Smooth muscle cell of the brain vasculature (primary cell): Measurements from ENCODE around the gene CHID1.

Source experiments
- DNase-seq: peaks from one replicate; pipeline ENCODE4 v3.0.0-alpha.2; 2012; ENCODE audit warnings: low read depth, low spot score

CHID1 gene

DNA sequence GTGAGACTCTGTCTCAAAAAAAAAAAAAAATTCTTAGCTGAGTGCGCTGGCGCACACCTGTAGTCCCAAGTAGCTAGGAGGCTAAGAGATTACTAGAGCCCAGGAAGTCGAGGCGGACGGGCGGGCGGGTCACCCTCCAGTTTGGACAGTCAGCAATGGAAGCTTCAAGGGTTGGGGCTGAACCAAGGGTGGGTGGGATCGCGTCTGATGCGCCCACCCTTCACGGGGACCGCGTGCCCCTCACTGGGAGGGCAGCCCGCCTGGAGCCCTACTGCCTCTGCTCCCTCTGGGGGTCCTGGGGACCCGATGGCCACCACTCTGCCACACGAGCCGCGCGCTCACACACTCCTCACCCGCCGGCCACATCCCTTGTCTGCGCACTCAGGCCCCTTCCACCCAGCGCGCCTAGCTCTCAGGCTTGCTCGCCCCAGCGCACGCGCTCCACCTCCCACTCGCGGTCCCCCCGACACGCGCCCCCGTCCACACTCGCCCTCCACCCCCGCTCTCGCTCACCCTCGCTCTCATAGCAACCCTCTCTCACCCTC, 494 bp downstream of the CHID1 start:
- no peak for DNase-seq

DNA sequence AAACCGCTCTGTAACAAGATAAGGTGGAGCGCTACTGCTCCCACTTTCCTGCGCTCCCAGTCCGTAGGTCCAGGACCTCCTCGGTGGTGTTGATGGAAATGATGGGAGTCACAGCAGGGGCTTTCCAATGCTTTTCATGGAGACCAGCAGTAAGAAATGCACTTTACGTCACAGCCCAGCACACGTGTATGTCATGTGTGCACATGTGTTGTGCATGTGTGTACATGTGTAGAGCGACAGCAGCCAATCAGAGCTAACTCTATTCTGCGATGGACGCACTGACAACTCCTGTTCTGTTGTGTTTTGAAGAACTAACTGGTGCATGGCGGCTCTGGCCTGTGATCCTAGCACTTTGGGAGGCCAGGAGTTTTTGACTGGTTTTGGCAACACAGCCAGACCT, 1.2 kb downstream of the CHID1 start:
- no peak for DNase-seq

DNA sequence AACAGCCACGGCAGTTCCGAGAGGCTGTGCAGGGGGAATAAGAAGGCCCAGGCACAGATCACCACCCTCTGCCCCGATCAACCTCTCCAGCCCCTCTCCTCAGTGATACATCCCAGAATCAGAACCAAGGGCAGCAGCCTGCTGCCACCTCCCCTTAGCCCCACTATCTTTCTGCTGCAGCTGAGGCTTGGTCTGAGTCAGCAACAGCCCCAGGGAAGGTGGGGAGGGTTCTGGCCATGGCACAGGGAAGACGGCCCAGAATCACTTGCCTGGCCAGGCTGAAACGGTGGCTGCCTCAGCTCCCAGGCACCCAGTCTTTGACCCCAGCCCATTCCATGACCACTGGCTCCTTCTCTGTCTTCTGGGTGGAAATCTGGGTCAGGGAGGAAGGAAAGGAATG, 2.3 kb downstream of the CHID1 start:
- no peak for DNase-seq

- DNase-seq = no peak
Measured at GRCh38 chr11:907668-908067, 2.9 kb downstream of the CHID1 start.

DNA sequence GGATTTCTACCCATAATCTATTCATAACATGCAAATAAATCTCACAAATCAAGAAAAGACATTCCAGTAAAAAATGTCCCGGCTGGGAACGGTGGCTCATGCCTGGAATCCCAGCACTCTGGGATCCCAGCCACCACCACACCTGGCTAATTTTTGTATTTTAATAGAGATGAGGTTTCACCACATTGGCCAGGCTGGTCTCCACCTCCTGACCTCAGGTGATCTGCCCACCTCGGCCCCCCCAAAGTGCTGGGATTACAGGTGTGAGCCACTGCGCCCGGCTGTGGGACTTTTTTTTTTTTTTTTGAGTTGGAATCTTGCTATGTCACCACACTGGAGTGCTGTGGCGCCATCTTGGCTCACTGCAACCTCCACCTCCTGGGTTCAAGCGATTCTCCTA, 4.7 kb downstream of the CHID1 start:
- DNase-seq = no peak

GRCh38 chr11:904380-904779, 6.2 kb downstream of the CHID1 start:
- DNase-seq = no peak

DNA sequence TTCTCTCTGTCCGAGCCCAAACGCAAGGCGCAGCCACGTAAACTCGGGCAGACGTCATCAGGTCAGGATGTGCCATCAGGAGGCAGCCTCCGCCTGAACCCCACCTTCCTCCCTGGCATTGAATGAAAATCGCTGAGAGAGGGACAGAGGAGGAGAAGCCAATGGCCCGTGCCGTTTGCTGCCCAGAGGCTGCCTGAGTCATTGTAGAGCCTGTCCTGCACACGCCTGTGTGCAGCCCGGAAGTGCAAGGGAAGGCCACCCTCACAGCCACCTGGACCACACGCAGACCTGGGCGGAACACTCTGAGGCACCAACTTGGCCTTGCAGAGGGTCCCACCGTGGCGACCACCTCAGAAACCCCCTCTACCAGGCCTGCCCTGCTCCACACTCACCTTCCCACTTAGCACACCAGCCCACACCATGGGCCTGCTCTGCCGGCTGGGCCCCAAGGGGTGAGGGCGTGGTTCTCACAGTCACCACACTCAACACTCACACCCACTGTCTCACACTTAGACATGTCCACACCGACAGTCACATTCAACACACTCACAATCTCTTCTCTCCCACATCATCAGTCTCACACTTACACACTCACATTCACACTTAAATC, 9.1 kb downstream of the CHID1 start:
- no peak for DNase-seq

DNA sequence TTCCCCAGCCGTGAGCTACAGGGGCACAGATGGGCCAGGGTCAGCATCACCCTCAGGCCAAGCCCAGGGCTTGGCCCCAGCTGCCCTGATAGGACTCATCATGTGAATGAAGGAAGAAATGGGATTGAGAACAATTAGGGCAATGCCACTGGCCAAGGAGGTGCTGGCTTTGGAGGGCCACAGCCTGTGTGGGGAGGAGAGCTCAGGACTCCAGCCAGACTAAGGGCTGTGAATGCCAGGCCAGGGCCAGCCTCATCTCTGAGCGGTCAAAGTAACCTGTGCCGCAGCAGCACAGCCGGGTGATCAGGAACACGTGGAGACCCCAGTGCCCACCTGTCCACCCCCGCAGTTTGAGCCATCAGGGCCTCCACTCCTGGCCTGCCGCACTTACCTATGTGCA, 10.1 kb downstream of the CHID1 start:
- DNase-seq = no peak

DNA sequence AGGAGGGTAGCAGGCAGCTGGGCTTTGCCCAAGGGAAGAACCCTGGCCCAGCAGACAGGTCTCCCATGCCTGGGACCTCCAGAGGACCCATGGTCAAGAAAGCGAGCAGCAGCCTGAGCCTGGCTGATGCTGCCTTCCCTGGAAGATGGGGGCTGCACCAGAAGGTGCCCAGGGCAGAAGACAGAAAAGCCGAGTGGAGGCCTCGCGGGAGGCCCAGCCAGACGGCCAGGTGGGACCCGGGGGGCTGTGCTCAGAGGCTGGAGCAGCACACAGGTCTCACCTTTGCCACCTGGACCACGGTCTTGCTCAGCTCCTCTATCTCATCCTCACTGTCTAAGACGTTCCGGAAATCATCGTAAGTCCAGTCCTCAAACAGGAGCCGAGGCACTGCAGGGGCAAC, 10.9 kb downstream of the CHID1 start:
- DNase-seq = no peak

- no peak for DNase-seq
Measured at GRCh38 chr11:898540-899190, 11.9 kb downstream of the CHID1 start.

GRCh38 chr11:898143-898511, 12.5 kb downstream of the CHID1 start:
- DNase-seq = no peak

GRCh38 chr11:897253-898142, 13.1 kb downstream of the CHID1 start:
- DNase-seq = no peak

- no peak for DNase-seq
Measured at GRCh38 chr11:895331-896110, 15.1 kb downstream of the CHID1 start.

DNA sequence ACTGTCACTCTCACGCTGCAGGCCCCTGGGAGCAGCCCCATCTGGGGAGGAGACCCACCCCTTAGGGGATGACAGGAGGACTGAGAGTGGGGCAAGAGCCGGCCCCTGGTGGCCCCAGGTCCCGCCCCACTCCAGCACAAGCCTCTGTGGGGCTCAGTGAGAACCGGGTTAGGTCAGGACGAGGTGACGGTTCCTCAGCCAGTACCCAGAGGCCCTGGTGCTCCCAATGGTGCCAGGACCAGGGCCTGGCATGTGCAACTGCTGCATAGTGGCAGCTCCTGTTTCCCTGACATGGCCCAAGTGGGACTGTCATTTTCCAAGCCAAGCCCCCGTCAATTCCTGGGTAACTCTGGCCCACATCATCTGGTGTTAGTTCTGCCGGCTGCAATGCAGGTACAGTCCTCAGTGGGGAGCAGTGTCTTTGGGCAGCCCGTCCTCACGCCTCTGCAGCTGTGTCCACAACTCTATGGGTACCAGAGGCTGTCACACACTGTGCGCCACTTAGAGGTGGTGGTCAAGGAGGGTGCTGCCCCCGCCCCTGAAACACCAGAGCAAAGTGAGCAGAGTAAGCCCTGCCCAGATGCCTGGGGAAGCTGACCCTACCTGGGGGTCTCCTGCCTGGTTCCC, 15.9 kb downstream of the CHID1 start:
- no peak for DNase-seq

- no peak for DNase-seq
Measured at GRCh38 chr11:893008-893654, 17.5 kb downstream of the CHID1 start.

DNA sequence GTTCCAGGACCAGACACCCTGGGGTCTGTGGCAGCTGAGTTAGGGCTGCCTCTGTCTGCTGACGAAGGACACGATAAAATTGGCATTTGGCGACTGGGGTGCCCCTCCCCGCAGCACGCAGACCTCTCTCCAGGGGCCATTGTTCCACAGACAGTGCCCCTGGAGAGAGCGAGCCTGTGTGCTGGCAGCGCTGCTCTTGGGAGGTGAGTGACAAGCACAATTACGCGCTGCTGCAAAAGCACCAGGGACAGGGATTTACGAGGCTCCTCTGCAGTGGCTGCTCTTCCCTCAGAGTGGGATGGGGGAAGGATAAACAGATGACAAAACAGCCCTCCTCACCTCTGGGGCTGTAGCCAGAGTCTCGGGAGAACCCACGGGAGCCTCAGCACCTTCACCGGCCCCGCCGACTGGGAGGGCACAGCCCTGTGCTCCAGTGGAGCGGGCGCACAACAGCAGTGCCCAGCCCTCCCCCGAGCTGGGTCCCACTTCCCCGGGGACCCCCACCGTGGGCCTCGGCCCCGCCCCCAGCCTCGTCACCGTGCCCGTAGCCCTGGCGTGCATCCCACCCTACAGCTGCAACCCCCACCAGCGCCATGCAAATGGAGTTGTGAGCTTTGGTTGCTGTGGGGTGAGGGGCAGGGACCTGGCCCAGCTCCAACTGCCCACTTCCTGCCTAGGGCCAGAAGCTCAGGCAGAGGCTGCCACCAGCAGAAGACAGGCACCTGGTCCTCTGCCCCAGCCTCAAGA, 19.6 kb downstream of the CHID1 start:
- no peak for DNase-seq

DNA sequence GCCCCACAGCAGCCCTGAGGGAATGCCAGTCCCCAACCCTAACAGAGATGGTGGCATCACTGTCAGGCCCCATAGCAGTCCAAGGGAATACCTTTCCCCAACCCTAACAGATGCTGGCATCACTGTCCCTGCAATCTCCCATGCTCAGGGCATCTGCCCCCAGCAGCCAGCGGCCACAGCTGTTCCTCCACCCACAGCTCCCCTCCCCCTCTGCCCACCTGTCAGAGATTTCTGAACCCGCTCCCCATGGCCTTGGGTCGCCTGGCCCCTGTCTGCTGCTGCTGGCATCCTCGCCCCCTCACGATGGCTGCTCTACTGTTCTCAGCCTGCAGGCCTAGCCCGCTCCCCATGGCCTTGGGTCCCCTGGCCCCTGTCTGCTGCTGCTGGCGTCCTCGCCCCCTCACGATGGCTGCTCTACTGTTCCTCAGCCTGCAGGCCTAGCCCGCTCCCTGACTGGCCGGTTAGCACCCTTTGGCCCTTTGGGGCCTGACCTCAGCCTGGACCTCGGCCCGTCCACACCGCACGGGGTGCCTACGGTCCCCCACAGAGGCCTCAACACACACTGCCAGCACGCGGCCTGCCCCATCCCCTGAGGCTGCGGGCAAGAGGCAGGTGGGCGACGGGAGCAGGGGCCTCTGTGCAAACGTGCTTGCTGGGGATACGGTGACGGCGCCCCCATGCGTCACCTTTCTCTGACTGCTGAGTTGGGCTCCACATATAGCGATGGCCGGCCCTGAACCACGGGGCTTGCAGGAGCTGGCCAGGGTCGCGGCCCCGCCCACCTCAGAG, 20.7 kb downstream of the CHID1 start:
- no peak for DNase-seq

GRCh38 chr11:889257-889656, 21.4 kb downstream of the CHID1 start:
- DNase-seq = no peak
